ENCODE results near the gene CDKN2AIP.

Gene CDKN2AIP

DNA sequence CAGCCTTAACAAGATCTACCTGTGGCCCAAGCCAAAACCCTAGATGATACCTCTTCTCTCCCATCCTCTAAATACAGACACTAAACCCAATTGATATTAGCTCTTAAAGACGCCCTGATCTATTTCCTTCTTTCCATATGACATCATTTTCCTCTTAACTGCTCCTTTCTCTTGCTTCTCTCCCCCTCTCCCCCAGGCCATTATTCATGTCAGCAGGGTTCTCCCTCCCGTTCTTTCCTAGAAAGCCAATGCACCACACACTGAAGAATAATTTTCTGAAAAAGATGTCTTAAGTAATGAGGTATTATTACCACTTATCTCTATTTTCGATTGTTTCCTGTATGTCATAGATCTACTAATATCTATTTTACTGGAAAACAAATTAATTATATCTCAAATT is 50.7 kb downstream of the CDKN2AIP start:
- DNase-seq (ENCODE audit: low read depth): no peak

Measured in T follicular helper cell (primary cell).